COLO829 (cell line): ENCODE data around the gene KIF5B.

ENCODE experiments used
- DNase-seq: peaks from one replicate; pipeline ENCODE4 v3.0.0; 2012; ENCODE audit warnings: low spot score

KIF5B gene

GRCh38 chr10:31961277-31962074, 94.7 kb downstream of the KIF5B start:
- no peak for DNase-seq

- no peak for DNase-seq
Measured at GRCh38 chr10:31959461-31960173, 96.6 kb downstream of the KIF5B start.
